ENCODE results near the gene ARHGEF33. TPM values are rescaled to one million over a fixed set of nuclear protein-coding genes. Genes with fewer than 3 reads are reported as not detected.
A peak's percentile ranks its signal among the peaks of the same experiment; 100 is the strongest.

The ARHGEF33 gene
- total and polyA plus RNA-seq, 2 of the 13 experiments (the other 11 are each of a cell fraction or from before 2014, with no cell fraction given): 0.04 TPM; not detected in 1

DNA sequence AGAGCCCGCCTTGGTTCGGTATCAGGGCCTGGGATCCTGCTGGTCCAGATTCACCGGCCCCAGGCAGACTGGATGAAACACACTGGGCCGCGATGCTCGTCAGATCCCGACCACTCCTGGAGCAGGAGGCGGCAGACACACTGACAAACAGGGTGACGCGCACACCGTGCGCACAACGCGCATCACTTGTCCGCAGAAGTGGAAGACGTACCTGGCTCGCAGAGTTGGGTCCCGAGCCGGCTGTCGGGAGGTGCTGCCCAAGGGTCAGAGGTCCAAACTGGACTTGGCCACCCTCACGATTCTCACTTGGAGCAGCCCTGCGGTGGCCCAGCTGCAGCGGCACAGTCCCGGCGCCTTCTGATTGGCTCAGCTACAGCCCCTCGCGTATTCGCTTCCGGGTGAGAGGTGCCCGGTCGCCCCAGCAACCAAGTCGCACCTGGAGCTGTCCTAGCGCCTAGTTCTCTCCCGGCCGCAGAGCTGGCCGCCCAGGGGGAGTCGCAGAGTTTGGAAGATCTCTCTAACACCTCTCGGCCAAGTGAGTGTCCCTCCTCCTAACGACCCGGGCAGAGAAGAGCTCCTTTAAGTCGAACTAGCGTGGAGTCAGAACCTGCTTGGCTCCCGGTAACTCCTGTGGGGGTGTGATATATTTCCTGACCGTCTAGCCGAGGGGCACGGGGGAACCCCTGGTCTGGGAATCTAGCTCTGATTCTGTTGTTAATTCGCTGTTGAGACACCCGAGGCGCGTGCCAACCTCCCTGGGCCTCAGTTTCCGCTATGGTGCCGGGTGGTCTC, 13.9 kb upstream of the ARHGEF33 start, which contains the start of the genes DHX57 and MORN2 (continued):
- TF ChIP-seq ZNF839 (CRISPR knock-in tag; IDR thresholded peaks at IDR 0.05; ENCODE audit: borderline replicate concordance) (peak; percentile 89), FOSL1 (CRISPR knock-in tag; IDR thresholded peaks at IDR 0.05; ENCODE audit: borderline replicate concordance) (no peak), ZSCAN29 (CRISPR knock-in tag; conservative IDR thresholded peaks at IDR 0.05) (peak; percentile 75; the same call in 1 of the 2 replicates), ZNF44 (CRISPR knock-in tag; IDR thresholded peaks at IDR 0.05) (0 out of 2 replicates have a peak, but pooled peaks have one; percentile 3), ZIK1 (CRISPR knock-in tag; IDR thresholded peaks at IDR 0.05; ENCODE audit: borderline replicate concordance, low read depth) (peak; percentile 48; the same call in 1 of the 2 replicates), AGO1 (IDR thresholded peaks at IDR 0.05; ENCODE audit: low read depth, low read length, poor library complexity, severe bottlenecking) (peak; percentile 66), ZNF235 (CRISPR knock-in tag; IDR thresholded peaks at IDR 0.05; ENCODE audit: borderline replicate concordance) (0 out of 2 replicates have a peak, but pooled peaks have one; percentile 42), ZSCAN21 (CRISPR knock-in tag; IDR thresholded peaks at IDR 0.05; ENCODE audit: borderline replicate concordance) (peak; percentile 44; the same call in 1 of the 2 replicates), KLF13 (CRISPR knock-in tag; IDR thresholded peaks at IDR 0.05) (no peak), ZNF607 (CRISPR knock-in tag; IDR thresholded peaks at IDR 0.05; ENCODE audit: borderline replicate concordance) (peak; percentile 93; the same call in 1 of the 2 replicates), JUNB (CRISPR knock-in tag; IDR thresholded peaks at IDR 0.05; ENCODE audit: borderline replicate concordance) (no peak), MXI1 (IDR thresholded peaks at IDR 0.05; ENCODE audit: borderline replicate concordance, low read depth, low read length) (peak; percentile 96), SP1 (IDR thresholded peaks at IDR 0.05) (no peak), SP1 (CRISPR knock-in tag; IDR thresholded peaks at IDR 0.05) (peak; percentile 64), SIX4 (CRISPR knock-in tag; IDR thresholded peaks at IDR 0.05) (0 out of 2 replicates have a peak, but pooled peaks have one; percentile 16), ZFP90 (CRISPR knock-in tag; IDR thresholded peaks at IDR 0.05; ENCODE audit: borderline replicate concordance) (peak; percentile 93; the same call in 1 of the 2 replicates), CHCHD3 (CRISPR knock-in tag; IDR thresholded peaks at IDR 0.05) (peak; percentile 90; the same call in 1 of the 2 replicates), GFI1 (CRISPR knock-in tag; IDR thresholded peaks at IDR 0.05; ENCODE audit: borderline replicate concordance) (peak; percentile 68), ZNF776 (CRISPR knock-in tag; IDR thresholded peaks at IDR 0.05) (peak; percentile 71; the same call in 1 of the 2 replicates), TEAD2 (CRISPR knock-in tag; IDR thresholded peaks at IDR 0.05) (no peak), CHD2 (IDR thresholded peaks at IDR 0.05; ENCODE audit: low read depth, low read length) (peak; percentile 63; the same call in 1 of the 2 replicates), TCF7 (IDR thresholded peaks at IDR 0.05; ENCODE audit: low read depth) (no peak), RARA (CRISPR knock-in tag; IDR thresholded peaks at IDR 0.05) (peak; percentile 11; the same call in 1 of the 2 replicates), ZFP82 (CRISPR knock-in tag; IDR thresholded peaks at IDR 0.05; ENCODE audit: borderline replicate concordance) (peak; percentile 75; the same call in 1 of the 2 replicates)
- TF ChIP-seq, protein P1, sequence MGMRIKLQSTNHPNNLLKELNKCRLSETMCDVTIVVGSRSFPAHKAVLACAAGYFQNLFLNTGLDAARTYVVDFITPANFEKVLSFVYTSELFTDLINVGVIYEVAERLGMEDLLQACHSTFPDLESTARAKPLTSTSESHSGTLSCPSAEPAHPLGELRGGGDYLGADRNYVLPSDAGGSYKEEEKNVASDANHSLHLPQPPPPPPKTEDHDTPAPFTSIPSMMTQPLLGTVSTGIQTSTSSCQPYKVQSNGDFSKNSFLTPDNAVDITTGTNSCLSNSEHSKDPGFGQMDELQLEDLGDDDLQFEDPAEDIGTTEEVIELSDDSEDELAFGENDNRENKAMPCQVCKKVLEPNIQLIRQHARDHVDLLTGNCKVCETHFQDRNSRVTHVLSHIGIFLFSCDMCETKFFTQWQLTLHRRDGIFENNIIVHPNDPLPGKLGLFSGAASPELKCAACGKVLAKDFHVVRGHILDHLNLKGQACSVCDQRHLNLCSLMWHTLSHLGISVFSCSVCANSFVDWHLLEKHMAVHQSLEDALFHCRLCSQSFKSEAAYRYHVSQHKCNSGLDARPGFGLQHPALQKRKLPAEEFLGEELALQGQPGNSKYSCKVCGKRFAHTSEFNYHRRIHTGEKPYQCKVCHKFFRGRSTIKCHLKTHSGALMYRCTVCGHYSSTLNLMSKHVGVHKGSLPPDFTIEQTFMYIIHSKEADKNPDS (CRISPR knock-in tag; IDR thresholded peaks at IDR 0.05): peak; percentile 69; the same call in 1 of the 2 replicates
- TF ChIP-seq, protein P2, sequence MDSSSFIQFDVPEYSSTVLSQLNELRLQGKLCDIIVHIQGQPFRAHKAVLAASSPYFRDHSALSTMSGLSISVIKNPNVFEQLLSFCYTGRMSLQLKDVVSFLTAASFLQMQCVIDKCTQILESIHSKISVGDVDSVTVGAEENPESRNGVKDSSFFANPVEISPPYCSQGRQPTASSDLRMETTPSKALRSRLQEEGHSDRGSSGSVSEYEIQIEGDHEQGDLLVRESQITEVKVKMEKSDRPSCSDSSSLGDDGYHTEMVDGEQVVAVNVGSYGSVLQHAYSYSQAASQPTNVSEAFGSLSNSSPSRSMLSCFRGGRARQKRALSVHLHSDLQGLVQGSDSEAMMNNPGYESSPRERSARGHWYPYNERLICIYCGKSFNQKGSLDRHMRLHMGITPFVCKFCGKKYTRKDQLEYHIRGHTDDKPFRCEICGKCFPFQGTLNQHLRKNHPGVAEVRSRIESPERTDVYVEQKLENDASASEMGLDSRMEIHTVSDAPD (CRISPR knock-in tag; IDR thresholded peaks at IDR 0.05): peak; percentile 77
- TF ChIP-seq, protein P3, sequence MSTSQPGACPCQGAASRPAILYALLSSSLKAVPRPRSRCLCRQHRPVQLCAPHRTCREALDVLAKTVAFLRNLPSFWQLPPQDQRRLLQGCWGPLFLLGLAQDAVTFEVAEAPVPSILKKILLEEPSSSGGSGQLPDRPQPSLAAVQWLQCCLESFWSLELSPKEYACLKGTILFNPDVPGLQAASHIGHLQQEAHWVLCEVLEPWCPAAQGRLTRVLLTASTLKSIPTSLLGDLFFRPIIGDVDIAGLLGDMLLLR (CRISPR knock-in tag; IDR thresholded peaks at IDR 0.05): peak; percentile 77
